Panc1 (cell line): ENCODE measurements around the gene ZNF516. TPM values are rescaled to one million over a fixed set of nuclear protein-coding genes. Genes with fewer than 3 reads are reported as not detected.

Experiments
- ATAC-seq: fragments of 200-7000 bp; cut with Tn5 transposase; 2 replicates; pipeline ENCODE4 v1.9.1; 2020; ENCODE audit warnings: mild to moderate bottlenecking, moderate library complexity
- BruUV-seq: library from RNA; stranded (reverse); fragments of 400-500 nt; replicated peaks from 2 replicates; lab custom pipeline; 2021; lab: Mats Ljungman, UMichigan
- CTCF ChIA-PET: fragments of 300-600 bp; sonication (Branson Sonifier 250); formaldehyde crosslinking; loops from one replicate; lab custom pipeline; 2022; ENCODE audit warnings: antibody characterized with exemption; lab: Charles Lee
- POLR2A ChIA-PET: fragments of 300-600 bp; sonication (Branson Sonifier 250); formaldehyde crosslinking; loops from one replicate; lab custom pipeline; 2022; ENCODE audit warnings: antibody characterized with exemption; lab: Charles Lee
- DNase-seq: peaks from one replicate; pipeline ENCODE4 v3.0.0-alpha.2; 2010; ENCODE audit warnings: low read depth, low spot score
- H3K27ac ChIP-seq: 2 replicates; pipeline ENCODE4 v1.5.1; 2011; ENCODE audit warnings: mild to moderate bottlenecking, low read length, inconsistent platforms
- H3K27me3 ChIP-seq: fragments of 200-500 bp; sonication (Bioruptor generic); 2 replicates; pipeline ENCODE4 v1.6.0; 2014; ENCODE audit warnings: low read length, inconsistent platforms; ENCODE audit not compliant: control insufficient read depth, insufficient read depth
- H3K36me3 ChIP-seq: fragments of 200-500 bp; sonication (Bioruptor generic); 2 replicates; pipeline ENCODE4 v1.5.1; 2014; ENCODE audit warnings: inconsistent platforms, mild to moderate bottlenecking, low read length, moderate library complexity; ENCODE audit not compliant: control insufficient read depth, insufficient read depth
- H3K4me1 ChIP-seq: 2 replicates; pipeline ENCODE4 v1.5.1; 2011; ENCODE audit warnings: inconsistent platforms, mild to moderate bottlenecking, low read length, moderate library complexity; ENCODE audit not compliant: control insufficient read depth, insufficient read depth
- H3K4me3 ChIP-seq, 2 experiments: 2 replicates each; pipeline ENCODE4 v1.5.1; 2011 to 2012; ENCODE audit warnings: low read depth in 2 of 2, low read length in 2 of 2, mild to moderate bottlenecking in 2 of 2, inconsistent platforms in 1 of 2, moderate library complexity in 1 of 2
- H3K9me3 ChIP-seq: fragments of 200-500 bp; sonication (Bioruptor generic); 2 replicates; pipeline ENCODE4 v1.5.1; 2014; ENCODE audit warnings: low read depth, mild to moderate bottlenecking, inconsistent platforms, low read length, moderate library complexity; ENCODE audit not compliant: control insufficient read depth, insufficient read depth
- CTCF ChIP-seq: fragments of 450-650 bp; IDR thresholded peaks from 2 replicates; pipeline ENCODE4 v1.5.1; 2017; ENCODE audit warnings: mild to moderate bottlenecking
- POLR2AphosphoS5 ChIP-seq: IDR thresholded peaks from 2 replicates; pipeline ENCODE4 v1.6.1; 2012; ENCODE audit warnings: mild to moderate bottlenecking, low read depth, low read length, moderate library complexity
- REST ChIP-seq, 2 experiments: IDR thresholded peaks; 2 replicates each; pipeline ENCODE4 v1.6.1; 2011 to 2012; ENCODE audit warnings: low read depth in 2 of 2, control low read depth in 1 of 2, low read length in 1 of 2, mild to moderate bottlenecking in 1 of 2, moderate library complexity in 1 of 2; ENCODE audit not compliant: insufficient read depth in 1 of 2
- SIN3A ChIP-seq: IDR thresholded peaks from 2 replicates; pipeline ENCODE4 v1.6.1; 2012; ENCODE audit warnings: low read depth, mild to moderate bottlenecking, low read length, moderate library complexity, borderline replicate concordance; ENCODE audit not compliant: insufficient read depth
- TCF7L2 ChIP-seq: IDR thresholded peaks from 2 replicates; pipeline ENCODE4 v1.6.1; 2011; ENCODE audit warnings: mild to moderate bottlenecking, low read depth, low read length, inconsistent platforms
- in situ Hi-C: cut with HindIII; loops from 2 replicates; pipeline ENCODE4 v1.10.0; 2016; ENCODE audit warnings: low sequenced_read_pairs, low pct_unique_long_range_greater_than_20kb
- intact Hi-C: fragments of 100-400 bp; cut with micrococcal nuclease; formaldehyde crosslinking; loops from one replicate; pipeline ENCODE4 v1.10.0; 2022; ENCODE audit not compliant: unreplicated experiment
- total RNA-seq: library from RNA; stranded (reverse); gene quantifications from one replicate; pipeline ENCODE4 v1.2.1, GENCODE V29; 2021; ENCODE audit not compliant: unreplicated experiment

ZNF516 gene
- total RNA-seq, 1 experiment from 2014 or later: 28.6 TPM

- Histone ChIP-seq H3K4me3 (peak overlapping the region; percentile 62 to 97), H3K9me3 (no peaks in the 10 kb centered on the region), H3K36me3 (no peaks in the 10 kb centered on the region; the same call in 1 of the 2 replicates), H3K27ac (peak overlapping the region; percentile 75), H3K4me1 (peaks cover 25% of the 10 kb centered on the region), H3K27me3 (peaks cover 7% of the 10 kb centered on the region)
- in situ Hi-C loops (no loop called here), intact Hi-C loops (loop anchor here (5.0 to 10.0 kb wide), 2 partner anchors 97 to 190 kb away; no protein-coding TSS in a partner anchor)
- POLR2A ChIA-PET: no interaction called here
- BruUV-seq: no TSS peak
- TF ChIP-seq TCF7L2 (no peak), REST (IDR thresholded peaks at IDR 0.05; ENCODE audit: insufficient read depth in 1 of 2, low read depth in 2 of 2, low read length in 1 of 2) (no peak), POLR2AphosphoS5 (no peak; the same call in 1 of the 2 replicates), CTCF (no peak), SIN3A (no peak)
- CTCF ChIA-PET: no interaction called here
- ATAC-seq (no peak), DNase-seq (no peak)
Measured at GRCh38 chr18:76494231-76495005, 624 bp downstream of the ZNF516 start.

- H3K36me3 ChIP-seq: no peaks in the 10 kb centered on the region; the same call in 1 of the 2 replicates
- peaks cover 32% of the 10 kb centered on the region for H3K4me1 ChIP-seq
- H3K4me3 ChIP-seq: peak overlapping the region; percentile 62 to 97
- H3K27me3 ChIP-seq: peaks cover 7% of the 10 kb centered on the region
- no peak; the same call in 1 of the 2 replicates for ATAC-seq
- intact Hi-C loops: loop anchor here (5.0 to 10.0 kb wide), 2 partner anchors 96 to 191 kb away; no protein-coding TSS in a partner anchor
- no peak for DNase-seq
- H3K27ac ChIP-seq: peak overlapping the region; percentile 83
- POLR2A ChIA-PET: interaction anchor here (0.6 to 0.7 kb wide), 4 partner anchors 99 to 1869 kb away, joined by 3 to 7 read pairs (median 4); no protein-coding TSS in a partner anchor
- in situ Hi-C loops: no loop called here
- TF ChIP-seq POLR2AphosphoS5: no peak; the same call in 1 of the 2 replicates
- no peak for TF ChIP-seq SIN3A
- no peak for TF ChIP-seq CTCF
- 0 out of 4 replicates have a peak, but pooled peaks of 1 of the 2 experiments have one; percentile 26 for TF ChIP-seq REST (IDR thresholded peaks at IDR 0.05; ENCODE audit: insufficient read depth in 1 of 2, low read depth in 2 of 2, low read length in 1 of 2)
- CTCF ChIA-PET: interaction anchor here (0.8 to 1.4 kb wide), 2 partner anchors 12 to 43 kb away, joined by 3 to 4 read pairs; no protein-coding TSS in a partner anchor
- no peaks in the 10 kb centered on the region for H3K9me3 ChIP-seq
- TSS peak; percentile 70 for BruUV-seq
Measured at GRCh38 chr18:76493213-76494161, 1.6 kb downstream of the ZNF516 start.
